ENCODE measurements around the gene CDCA3. TPM values are rescaled to one million over a fixed set of nuclear protein-coding genes. Genes with fewer than 3 reads are reported as not detected.

The CDCA3 gene
- total RNA-seq (2014; rRNA removed; shearing (Covaris generic)) (160 and 222 TPM in 2 replicates), total RNA-seq (2022) (151 and 161 TPM in 2 replicates), Bru-seq, nascent RNA (percentile 89 among the genes with signal in this experiment), BruChase-seq, experiment 1, labeled RNA remaining after a 6-hour chase (percentile 88 among the genes with signal in this experiment), BruChase-seq, experiment 2, labeled RNA remaining after a 2-hour chase (percentile 88 among the genes with signal in this experiment)
- long read RNA-seq, transcript CDCA3-208 (5 exons, 985 nt), result minor isoform, 5 of 212 reads
- long read RNA-seq, transcript CDCA3-207 (6 exons, 1,943 nt), result major isoform, 76 of 212 reads
- long read RNA-seq, transcript CDCA3-204 (5 exons, 1,327 nt), result minor isoform, 11 of 212 reads
- long read RNA-seq, partial matches to known transcripts, result 32 of 212 reads
- long read RNA-seq, other reads (novel, unspliced or antisense), result 81 of 212 reads

GRCh38 chr12:6851153-6851920, at the start of gene CDCA3:
TSS of gene CDCA3 (minus strand) at chr12:6851286. CDS start at chr12:6850952, 334 bp downstream.
- Histone ChIP-seq H4K20me1 (ENCODE audit: insufficient read depth, low read length) (peaks cover 6% of the 10 kb centered on the region), H3K27ac (ENCODE audit: low read depth, low read length, poor library complexity, severe bottlenecking) (peak within 1 kb of the TSS; percentile 86), H3K4me2 (ENCODE audit: low read length) (peak within 1 kb of the TSS; percentile 73), H3K4me1 (ENCODE audit: insufficient read depth, low read length, poor library complexity, severe bottlenecking) (peaks cover 35% of the 10 kb centered on the region), H3K79me2 (ENCODE audit: insufficient read depth, low read depth, low read length) (peaks cover 47% of the 10 kb centered on the region), H3K36me3 (ENCODE audit: insufficient read depth, low read length) (peaks cover 67% of the 10 kb centered on the region), H3K4me3 (ENCODE audit: low read depth, low read length, poor library complexity, severe bottlenecking) (peak within 1 kb of the TSS; percentile 93), H3K9me2 (ENCODE audit: insufficient read depth, low read length) (no peaks in the 10 kb centered on the region), H3K9me3 (ENCODE audit: low read length) (no peaks in the 10 kb centered on the region), H2AFZ (ENCODE audit: low read length) (peak within 1 kb of the TSS; percentile 38; the same call in 1 of the 2 replicates)
- intact Hi-C loops (cut with micrococcal nuclease; ENCODE audit: unreplicated experiment), result loop anchor here (1.0 to 5.0 kb wide), 2 partner anchors 40 to 121 kb away; partner anchors contain the start of genes EMG1 and PHB2
- POLR2A ChIA-PET, result interaction anchor here (0.5 to 6.0 kb wide), 33 partner anchors 8 to 1379 kb away, joined by 3 to 101 read pairs (median 4); partner anchors contain the start of genes C12orf57, COPS7A, ENO2 and GNB3
- BruUV-seq (replicated peaks), result no TSS peak
- no peak for TF ChIP-seq EZH2phosphoT487 (IDR thresholded peaks at IDR 0.05; ENCODE audit: borderline replicate concordance, low read depth, low read length)
- TF ChIP-seq CTCF (conservative IDR thresholded peaks at IDR 0.05; ENCODE audit: low read length), result no peak
- CTCF ChIA-PET (ENCODE audit: unreplicated experiment), result interaction anchor here (0.5 to 2.9 kb wide), 9 partner anchors 9 to 1231 kb away, joined by 3 to 14 read pairs (median 5); partner anchors contain the start of genes GNB3, GPR162, MLF2 and NECAP1
- DNase-seq (ENCODE audit: low spot score), result peak; percentile 99

GRCh38 chr12:6899837-6900519, 48.9 kb upstream of the CDCA3 start:
- Histone ChIP-seq H3K9me2 (ENCODE audit: insufficient read depth, low read length) (no peaks in the 10 kb centered on the region), H3K27ac (ENCODE audit: low read depth, low read length, poor library complexity, severe bottlenecking) (no peak overlapping the region), H4K20me1 (ENCODE audit: insufficient read depth, low read length) (no peaks in the 10 kb centered on the region), H2AFZ (ENCODE audit: low read length) (no peak overlapping the region), H3K4me2 (ENCODE audit: low read length) (no peak overlapping the region), H3K9me3 (ENCODE audit: low read length) (no peaks in the 10 kb centered on the region), H3K36me3 (ENCODE audit: insufficient read depth, low read length) (no peaks in the 10 kb centered on the region), H3K4me1 (ENCODE audit: insufficient read depth, low read length, poor library complexity, severe bottlenecking) (peaks cover 13% of the 10 kb centered on the region), H3K4me3 (ENCODE audit: low read depth, low read length, poor library complexity, severe bottlenecking) (no peak overlapping the region), H3K79me2 (ENCODE audit: insufficient read depth, low read depth, low read length) (no peaks in the 10 kb centered on the region)
- intact Hi-C loops (cut with micrococcal nuclease; ENCODE audit: unreplicated experiment), result no loop called here
- TF ChIP-seq EZH2phosphoT487 (IDR thresholded peaks at IDR 0.05; ENCODE audit: borderline replicate concordance, low read depth, low read length) (no peak), CTCF (conservative IDR thresholded peaks at IDR 0.05; ENCODE audit: low read length) (no peak)
- no TSS peak for BruUV-seq (replicated peaks)
- no peak for DNase-seq (ENCODE audit: low spot score)
- ChIA-PET POLR2A (interaction anchor here (0.9 to 1.5 kb wide), 2 partner anchors 8 to 9 kb away, joined by 3 read pairs; no protein-coding TSS in a partner anchor), CTCF (ENCODE audit: unreplicated experiment) (no interaction called here)

Data from OCI-LY7 (cell line).